ENCODE measurements around the gene RNF103. TPM values are rescaled to one million over a fixed set of nuclear protein-coding genes. Genes with fewer than 3 reads are reported as not detected.

RNF103 gene
- total and polyA plus RNA-seq, 2 of the 13 experiments (the other 11 are each of a cell fraction or from before 2014, with no cell fraction given), result 19.8 to 21.1 TPM

DNA sequence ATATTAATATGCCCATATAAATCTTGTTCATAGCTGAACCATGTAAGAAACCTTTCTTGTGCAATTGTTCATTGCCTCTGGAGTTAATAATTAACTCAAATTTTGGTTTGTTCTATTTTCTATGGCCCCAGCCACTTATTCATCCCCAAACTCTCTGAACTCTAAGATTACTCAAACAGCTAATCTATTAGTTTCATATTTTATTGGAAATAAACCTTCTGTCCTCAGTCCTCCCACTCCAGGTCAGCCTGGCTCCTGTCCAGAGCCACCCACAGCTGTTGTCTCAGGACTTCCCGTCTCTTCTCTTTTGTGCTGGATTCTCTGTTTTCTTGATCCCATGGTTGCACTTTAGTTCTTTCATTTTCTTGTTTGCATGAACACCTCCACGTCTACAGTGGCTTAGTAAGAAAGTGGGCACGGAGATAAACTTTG is 4.4 kb upstream of the RNF103 start (continued):
- TF ChIP-seq ZNF251 (CRISPR knock-in tag; IDR thresholded peaks at IDR 0.05) (no peak), ZNF33A (CRISPR knock-in tag; IDR thresholded peaks at IDR 0.05; ENCODE audit: borderline replicate concordance) (no peak), ZNF839 (CRISPR knock-in tag; IDR thresholded peaks at IDR 0.05; ENCODE audit: borderline replicate concordance) (no peak), ZNF883 (CRISPR knock-in tag; IDR thresholded peaks at IDR 0.05; ENCODE audit: not compliant biosample characterization) (no peak), ZNF891 (CRISPR knock-in tag; IDR thresholded peaks at IDR 0.05) (no peak), ZNF138 (CRISPR knock-in tag; IDR thresholded peaks at IDR 0.05; ENCODE audit: low read depth) (no peak), RFX1 (IDR thresholded peaks at IDR 0.05) (no peak), ZNF629 (CRISPR knock-in tag; conservative IDR thresholded peaks at IDR 0.05) (no peak), SMYD3 (CRISPR knock-in tag; IDR thresholded peaks at IDR 0.05) (no peak), XBP1 (CRISPR knock-in tag; IDR thresholded peaks at IDR 0.05) (no peak), HNRNPK (IDR thresholded peaks at IDR 0.05; ENCODE audit: low read depth, low read length, poor library complexity, severe bottlenecking) (no peak), CREB1 (IDR thresholded peaks at IDR 0.05) (no peak), CREB1 (CRISPR knock-in tag; IDR thresholded peaks at IDR 0.05) (peak; percentile 46; the same call in 1 of the 2 replicates), MTF2 (CRISPR knock-in tag; IDR thresholded peaks at IDR 0.05; ENCODE audit: borderline replicate concordance) (no peak), ZNF557 (CRISPR knock-in tag; IDR thresholded peaks at IDR 0.05) (no peak), ZSCAN9 (CRISPR knock-in tag; IDR thresholded peaks at IDR 0.05; ENCODE audit: borderline replicate concordance) (no peak), SRY (CRISPR knock-in tag; IDR thresholded peaks at IDR 0.05) (no peak), PAWR (CRISPR knock-in tag; IDR thresholded peaks at IDR 0.05; ENCODE audit: borderline replicate concordance) (no peak), ZNF235 (CRISPR knock-in tag; IDR thresholded peaks at IDR 0.05; ENCODE audit: borderline replicate concordance) (no peak), NRL (CRISPR knock-in tag; IDR thresholded peaks at IDR 0.05; ENCODE audit: borderline replicate concordance) (no peak), ZNF20 (CRISPR knock-in tag; IDR thresholded peaks at IDR 0.05) (no peak), ZNF136 (CRISPR knock-in tag; IDR thresholded peaks at IDR 0.05; ENCODE audit: low read depth) (no peak), EP300 (IDR thresholded peaks at IDR 0.05; ENCODE audit: low read depth in 2 of 2, low read length in 2 of 2) (no peak), EP300 (CRISPR knock-in tag; IDR thresholded peaks at IDR 0.05; ENCODE audit: borderline replicate concordance) (no peak), HNF4A (CRISPR knock-in tag; IDR thresholded peaks at IDR 0.05) (peak; percentile 28), PPARG (CRISPR knock-in tag; conservative IDR thresholded peaks at IDR 0.05) (0 out of 2 replicates have a peak, but pooled peaks have one; percentile 12), YEATS4 (CRISPR knock-in tag; IDR thresholded peaks at IDR 0.05; ENCODE audit: borderline replicate concordance) (peak; percentile 40; the same call in 1 of the 2 replicates), TFAP4 (IDR thresholded peaks at IDR 0.05; ENCODE audit: borderline replicate concordance, low read depth) (peak; percentile 80), CC2D1A (CRISPR knock-in tag; IDR thresholded peaks at IDR 0.05) (no peak)
- TF ChIP-seq, protein P1, sequence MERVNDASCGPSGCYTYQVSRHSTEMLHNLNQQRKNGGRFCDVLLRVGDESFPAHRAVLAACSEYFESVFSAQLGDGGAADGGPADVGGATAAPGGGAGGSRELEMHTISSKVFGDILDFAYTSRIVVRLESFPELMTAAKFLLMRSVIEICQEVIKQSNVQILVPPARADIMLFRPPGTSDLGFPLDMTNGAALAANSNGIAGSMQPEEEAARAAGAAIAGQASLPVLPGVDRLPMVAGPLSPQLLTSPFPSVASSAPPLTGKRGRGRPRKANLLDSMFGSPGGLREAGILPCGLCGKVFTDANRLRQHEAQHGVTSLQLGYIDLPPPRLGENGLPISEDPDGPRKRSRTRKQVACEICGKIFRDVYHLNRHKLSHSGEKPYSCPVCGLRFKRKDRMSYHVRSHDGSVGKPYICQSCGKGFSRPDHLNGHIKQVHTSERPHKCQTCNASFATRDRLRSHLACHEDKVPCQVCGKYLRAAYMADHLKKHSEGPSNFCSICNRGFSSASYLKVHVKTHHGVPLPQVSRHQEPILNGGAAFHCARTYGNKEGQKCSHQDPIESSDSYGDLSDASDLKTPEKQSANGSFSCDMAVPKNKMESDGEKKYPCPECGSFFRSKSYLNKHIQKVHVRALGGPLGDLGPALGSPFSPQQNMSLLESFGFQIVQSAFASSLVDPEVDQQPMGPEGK (CRISPR knock-in tag; IDR thresholded peaks at IDR 0.05), result 0 out of 2 replicates have a peak, but pooled peaks have one; percentile 41
- TF ChIP-seq, protein P2, sequence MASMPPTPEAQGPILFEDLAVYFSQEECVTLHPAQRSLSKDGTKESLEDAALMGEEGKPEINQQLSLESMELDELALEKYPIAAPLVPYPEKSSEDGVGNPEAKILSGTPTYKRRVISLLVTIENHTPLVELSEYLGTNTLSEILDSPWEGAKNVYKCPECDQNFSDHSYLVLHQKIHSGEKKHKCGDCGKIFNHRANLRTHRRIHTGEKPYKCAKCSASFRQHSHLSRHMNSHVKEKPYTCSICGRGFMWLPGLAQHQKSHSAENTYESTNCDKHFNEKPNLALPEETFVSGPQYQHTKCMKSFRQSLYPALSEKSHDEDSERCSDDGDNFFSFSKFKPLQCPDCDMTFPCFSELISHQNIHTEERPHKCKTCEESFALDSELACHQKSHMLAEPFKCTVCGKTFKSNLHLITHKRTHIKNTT (CRISPR knock-in tag; IDR thresholded peaks at IDR 0.05), result no peak

Data from HepG2 (cell line).